HG03442 (cell line): ENCODE results near the gene TNFAIP8.
"Not testable (repeated sequence)": the region's sequence is repeated elsewhere in the genome, so short reads cannot be mapped to it uniquely, and the experiment has no call there.

Source experiments
- ATAC-seq: cut with Tn5 transposase; IDR thresholded peaks from one replicate; pipeline ENCODE4 v1.9.1; 2021; ENCODE audit warnings: mild to moderate bottlenecking, moderate library complexity; ENCODE audit not compliant: unreplicated experiment

TNFAIP8 gene

GRCh38 chr5:119412279-119413227 lies 56.7 kb downstream of the TNFAIP8 start:
- ATAC-seq = no peak

- not testable (repeated sequence) for ATAC-seq
These were observed 58.4 kb downstream of the TNFAIP8 start for GRCh38 chr5:119414124-119414734.

GRCh38 chr5:119417891-119418605 lies 62.2 kb downstream of the TNFAIP8 start:
- ATAC-seq = no peak

GRCh38 chr5:119418606-119419100 lies 62.8 kb downstream of the TNFAIP8 start:
- peak; percentile 71 for ATAC-seq

- no peak for ATAC-seq
These were observed 64.3 kb downstream of the TNFAIP8 start for GRCh38 chr5:119420169-119420568.

GRCh38 chr5:119426057-119426456 lies 70.2 kb downstream of the TNFAIP8 start:
- ATAC-seq = no peak

- ATAC-seq = no peak
These were observed 71.2 kb downstream of the TNFAIP8 start for GRCh38 chr5:119427060-119427459.

GRCh38 chr5:119427596-119427995 lies 71.8 kb downstream of the TNFAIP8 start:
- ATAC-seq = not testable (repeated sequence)

GRCh38 chr5:119428166-119428565 lies 72.3 kb downstream of the TNFAIP8 start:
- ATAC-seq = not testable (repeated sequence)

- ATAC-seq = not testable (repeated sequence)
These were observed 72.8 kb downstream of the TNFAIP8 start for GRCh38 chr5:119428574-119428973.

- not testable (repeated sequence) for ATAC-seq
These were observed 76.9 kb downstream of the TNFAIP8 start for GRCh38 chr5:119432674-119433237.

- ATAC-seq = peak; percentile 86
These were observed 79.8 kb downstream of the TNFAIP8 start for GRCh38 chr5:119435436-119436132.

- not testable (repeated sequence) for ATAC-seq
These were observed 82.2 kb downstream of the TNFAIP8 start for GRCh38 chr5:119437785-119438586.

GRCh38 chr5:119438587-119438917 lies 82.7 kb downstream of the TNFAIP8 start:
- ATAC-seq = not testable (repeated sequence)

GRCh38 chr5:119439140-119439631 lies 83.4 kb downstream of the TNFAIP8 start:
- peak; percentile 36 for ATAC-seq

GRCh38 chr5:119439632-119440031 lies 83.8 kb downstream of the TNFAIP8 start:
- not testable (repeated sequence) for ATAC-seq

GRCh38 chr5:119444643-119445042 lies 88.8 kb downstream of the TNFAIP8 start:
- not testable (repeated sequence) for ATAC-seq

- ATAC-seq = no peak
These were observed 89.7 kb downstream of the TNFAIP8 start for GRCh38 chr5:119445544-119445943.
